H1 (cell line): ENCODE data around the gene ERC1.

Experiments
- KDM1A ChIP-seq: fragments of 200-600, 300-600 bp; sonication (generic); IDR thresholded peaks from 2 replicates; pipeline ENCODE4 v1.7.1; 2016; ENCODE audit warnings: mild to moderate bottlenecking, low read length, borderline replicate concordance
- USF2 ChIP-seq: IDR thresholded peaks from 2 replicates; pipeline ENCODE4 v1.6.1; 2011; ENCODE audit warnings: low read length, improper control_type of control experiment

- no peak for TF ChIP-seq KDM1A
- no peak for TF ChIP-seq USF2
Observed at GRCh38 chr12:1297639-1298175, 306.7 kb downstream of the ERC1 start.
